HepG2 (cell line): ENCODE data around the gene CAVIN2. TPM values are rescaled to one million over a fixed set of nuclear protein-coding genes. Genes with fewer than 3 reads are reported as not detected.
A peak's percentile ranks its signal among the peaks of the same experiment; 100 is the strongest.

Source experiments
- BHLHE40 ChIP-seq: IDR thresholded peaks from 2 replicates; pipeline ENCODE4 v1.6.1; 2011; ENCODE audit warnings: low read length, improper control_type of control experiment
- E2F2 ChIP-seq: sonication (generic); formaldehyde crosslinking; IDR thresholded peaks from 2 replicates; pipeline ENCODE4 v1.4.0; 2020; ENCODE audit warnings: missing genetic modification reagents, borderline replicate concordance
- FOXJ3 ChIP-seq: sonication (generic); formaldehyde crosslinking; IDR thresholded peaks from 2 replicates; pipeline ENCODE4 v1.4.0; 2020; ENCODE audit warnings: missing genetic modification reagents, mild to moderate bottlenecking, borderline replicate concordance
- HOXA5 ChIP-seq: sonication (generic); formaldehyde crosslinking; IDR thresholded peaks from 2 replicates; pipeline ENCODE4 v1.4.0; 2020; ENCODE audit warnings: missing genetic modification reagents
- IRX3 ChIP-seq: sonication (generic); formaldehyde crosslinking; IDR thresholded peaks from 2 replicates; pipeline ENCODE4 v1.8.1; 2023; ENCODE audit warnings: mild to moderate bottlenecking, low read depth, missing genetic modification reagents, borderline replicate concordance
- LCORL ChIP-seq, 2 experiments: fragments of 450-650 bp in 1 of 2; sonication (generic) in 1 of 2; formaldehyde crosslinking in 1 of 2; IDR thresholded peaks; 2 replicates each; pipeline versions ENCODE4 v1.5.0 to v1.6.1; 2017 to 2020; ENCODE audit warnings: antibody characterized with exemption in 1 of 2, missing genetic modification reagents in 1 of 2
- MAFK ChIP-seq, 2 experiments: IDR thresholded peaks in 1 of 2; conservative IDR thresholded peaks in 1 of 2; 2 replicates each; pipeline ENCODE4 v1.6.1; 2011; ENCODE audit warnings: improper control_type of control experiment in 2 of 2, low read length in 2 of 2
- MBD4 ChIP-seq: IDR thresholded peaks from 2 replicates; pipeline ENCODE4 v1.6.1; 2012; ENCODE audit warnings: low read length, inconsistent platforms, borderline replicate concordance
- MED1 ChIP-seq: sonication (generic); formaldehyde crosslinking; IDR thresholded peaks from 2 replicates; pipeline ENCODE4 v1.4.0; 2020; ENCODE audit warnings: missing genetic modification reagents
- MZF1 ChIP-seq: sonication (generic); formaldehyde crosslinking; IDR thresholded peaks from 2 replicates; pipeline ENCODE4 v1.8.1; 2023; ENCODE audit warnings: mild to moderate bottlenecking, missing genetic modification reagents, borderline replicate concordance
- SNAPC2 ChIP-seq: sonication (generic); formaldehyde crosslinking; IDR thresholded peaks from 2 replicates; pipeline ENCODE4 v1.8.1; 2022; ENCODE audit warnings: mild to moderate bottlenecking, missing genetic modification reagents
- SYNCRIP ChIP-seq: fragments of 200-400 bp; formaldehyde crosslinking; IDR thresholded peaks from 2 replicates; pipeline ENCODE4 v1.6.1; 2018; ENCODE audit warnings: mild to moderate bottlenecking, low read depth, low read length; ENCODE audit not compliant: insufficient read depth
- ZBTB37 ChIP-seq: sonication (generic); formaldehyde crosslinking; IDR thresholded peaks from 2 replicates; pipeline ENCODE4 v1.4.0; 2020; ENCODE audit warnings: mild to moderate bottlenecking, missing genetic modification reagents
- ZFAT ChIP-seq: sonication (generic); formaldehyde crosslinking; conservative IDR thresholded peaks from 2 replicates; pipeline ENCODE4 v1.8.1; 2023; ENCODE audit warnings: missing genetic modification reagents, inconsistent platforms
- ZFP37 ChIP-seq: sonication (generic); formaldehyde crosslinking; IDR thresholded peaks from 2 replicates; pipeline ENCODE4 v1.4.0; 2020; ENCODE audit warnings: missing genetic modification reagents, borderline replicate concordance
- ZNF281 ChIP-seq: sonication (generic); formaldehyde crosslinking; IDR thresholded peaks from 2 replicates; pipeline ENCODE4 v1.4.0; 2020; ENCODE audit warnings: missing genetic modification reagents, borderline replicate concordance
- ZNF512 ChIP-seq: sonication (generic); formaldehyde crosslinking; IDR thresholded peaks from 2 replicates; pipeline ENCODE4 v1.4.0; 2020; ENCODE audit warnings: mild to moderate bottlenecking, missing genetic modification reagents
- ZNF782 ChIP-seq: sonication (generic); formaldehyde crosslinking; IDR thresholded peaks from 2 replicates; pipeline ENCODE4 v1.4.0; 2020; ENCODE audit warnings: missing genetic modification reagents, mild to moderate bottlenecking, borderline replicate concordance
- ZNF816 ChIP-seq: sonication (generic); formaldehyde crosslinking; IDR thresholded peaks from 2 replicates; pipeline ENCODE4 v1.8.0; 2022; ENCODE audit warnings: missing genetic modification reagents, mild to moderate bottlenecking, borderline replicate concordance
- ZNF879 ChIP-seq: sonication (generic); formaldehyde crosslinking; IDR thresholded peaks from 2 replicates; pipeline ENCODE4 v1.8.1; 2023; ENCODE audit warnings: missing genetic modification reagents
- ZSCAN31 ChIP-seq: sonication (generic); formaldehyde crosslinking; IDR thresholded peaks from 2 replicates; pipeline ENCODE4 v1.5.0; 2020; ENCODE audit warnings: low read depth, mild to moderate bottlenecking, missing genetic modification reagents
- polyA plus RNA-seq, 8 experiments: library from polyadenylated mRNA; depleted of rRNA in 3 of 8; stranded (reverse) in 7 of 8; unstranded in 1 of 8; fragments of >200 nt; fragmentation: Illumina TruSeq in 4 of 8; extraction: Trizol in 4 of 8; gene quantifications; 2 replicates each; pipeline versions ENCODE4 v1.2.1 to v1.2.3, GENCODE V29; 2011 to 2016; ENCODE audit warnings: low read depth in 4 of 8, missing spikeins in 1 of 8, mixed read lengths in 1 of 8; ENCODE audit not compliant: insufficient read depth in 1 of 8
- total RNA-seq, 5 experiments: library from RNA; depleted of rRNA; stranded (reverse); fragments of >200 nt; fragmentation: Illumina TruSeq; extraction: Trizol; gene quantifications; 2 replicates each; pipeline ENCODE4 v1.2.3, GENCODE V29; 2016; ENCODE audit warnings: low read depth in 1 of 5

CAVIN2 gene
- total and polyA plus RNA-seq, 2 of the 13 experiments (the other 11 are each of a cell fraction or from before 2014, with no cell fraction given): 7.6 to 38.8 TPM

- TF ChIP-seq LCORL (IDR thresholded peaks at IDR 0.05) (peak; percentile 84; the same call in 1 of the 2 replicates), LCORL (CRISPR knock-in tag; IDR thresholded peaks at IDR 0.05) (peak; percentile 95), BHLHE40 (no peak; the same call in none of the 2 replicates), ZNF281 (peak; percentile 69; the same call in 1 of the 2 replicates), ZSCAN31 (peak; percentile 94), HOXA5 (CRISPR knock-in tag) (peak; percentile 96), ZBTB37 (CRISPR knock-in tag) (0 out of 2 replicates have a peak, but pooled peaks have one; percentile 40), SNAPC2 (CRISPR knock-in tag) (peak; percentile 78; the same call in 1 of the 2 replicates), MZF1 (no peak), E2F2 (CRISPR knock-in tag) (no peak), SYNCRIP (no peak), ZNF879 (CRISPR knock-in tag) (no peak), ZFP37 (CRISPR knock-in tag) (peak; percentile 96), FOXJ3 (CRISPR knock-in tag) (peak; percentile 98), IRX3 (peak; percentile 51; the same call in 1 of the 2 replicates), ZNF512 (CRISPR knock-in tag) (no peak; the same call in 1 of the 2 replicates), MAFK (conservative IDR thresholded peaks at IDR 0.05 in 1 of 2, IDR thresholded peaks at IDR 0.05 in 1 of 2; ENCODE audit: low read length in 2 of 2) (peak; percentile 99 to 100), MBD4 (peak; percentile 95; the same call in 1 of the 2 replicates), ZNF782 (CRISPR knock-in tag) (no peak; the same call in 1 of the 2 replicates), ZNF816 (peak; percentile 99), ZFAT (CRISPR knock-in tag) (0 out of 2 replicates have a peak, but pooled peaks have one; percentile 24), MED1 (CRISPR knock-in tag) (peak; percentile 97)
These were observed 20.0 kb upstream of the CAVIN2 start (continued) for GRCh38 chr2:191866675-191867506.
